Stimulated activated CD8-positive, alpha-beta memory T cell treated with anti-CD3 and anti-CD28 coated beads, Interleukin-2, amount 100 ng/mL, for 1 hour (primary cell): ENCODE data around the gene RPL26.

Experiments used
- DNase-seq, 2 donors: peaks; one replicate each; pipeline ENCODE4 v3.0.0-alpha.2; 2020; ENCODE audit warnings: low read depth in 2 of 2

Gene RPL26

GRCh38 chr17:8383143-8383822 lies at the start of gene RPL26:
Gene RPL26, minus strand, starts transcription at chr17:8383193. Its CDS starts 883 bp downstream, at chr17:8382310.
- DNase-seq, result peak; percentile 81 to 89

- DNase-seq, result no peak
Observed at GRCh38 chr17:8430966-8431365, 48.0 kb upstream of the RPL26 start.

GRCh38 chr17:8426802-8427201 lies 43.8 kb upstream of the RPL26 start:
- DNase-seq, result no peak

GRCh38 chr17:8426094-8426720 lies 43.2 kb upstream of the RPL26 start:
- no peak for DNase-seq

GRCh38 chr17:8421571-8421970 lies 38.6 kb upstream of the RPL26 start:
- no peak for DNase-seq

GRCh38 chr17:8420041-8420934 lies 37.3 kb upstream of the RPL26 start:
- no peak for DNase-seq

- DNase-seq, result no peak
Observed at GRCh38 chr17:8419305-8419704, 36.3 kb upstream of the RPL26 start.

- DNase-seq, result no peak
Observed at GRCh38 chr17:8418471-8418870, 35.5 kb upstream of the RPL26 start.

GRCh38 chr17:8417806-8418205 lies 34.8 kb upstream of the RPL26 start:
- no peak for DNase-seq

- no peak for DNase-seq
Observed at GRCh38 chr17:8413938-8414337, 30.9 kb upstream of the RPL26 start.

- no peak for DNase-seq
Observed at GRCh38 chr17:8413328-8413727, 30.3 kb upstream of the RPL26 start.

GRCh38 chr17:8412089-8412488 lies 29.1 kb upstream of the RPL26 start:
- no peak for DNase-seq

GRCh38 chr17:8410883-8411238 lies 27.9 kb upstream of the RPL26 start:
- no peak for DNase-seq

GRCh38 chr17:8409966-8410882 lies 27.2 kb upstream of the RPL26 start:
- peak; percentile 54 to 68 for DNase-seq

- DNase-seq, result no peak
Observed at GRCh38 chr17:8408371-8408770, 25.4 kb upstream of the RPL26 start.

GRCh38 chr17:8406174-8406573 lies 23.2 kb upstream of the RPL26 start:
- DNase-seq, result no peak

- no peak for DNase-seq
Observed at GRCh38 chr17:8405499-8406016, 22.6 kb upstream of the RPL26 start.

GRCh38 chr17:8402921-8403536 lies 20.0 kb upstream of the RPL26 start:
- DNase-seq, result no peak

GRCh38 chr17:8401107-8401506 lies 18.1 kb upstream of the RPL26 start:
- DNase-seq, result no peak

GRCh38 chr17:8398980-8399379 lies 16.0 kb upstream of the RPL26 start:
- no peak for DNase-seq

- no peak for DNase-seq
Observed at GRCh38 chr17:8397636-8398035, 14.6 kb upstream of the RPL26 start, which contains the start of gene RNF222. Gene RNF222, minus strand, starts transcription at chr17:8397827. Its CDS starts 4,366 bp downstream, at chr17:8393461.
